GM12891 (cell line): ENCODE data around the gene SDK1.

Experiments
- POLR2A ChIP-seq: IDR thresholded peaks from 2 replicates; pipeline ENCODE4 v1.6.1; 2011; ENCODE audit warnings: low read depth, low read length, control low read depth
- POLR2AphosphoS5 ChIP-seq: IDR thresholded peaks from 2 replicates; pipeline ENCODE4 v1.6.1; 2011; ENCODE audit warnings: low read depth, low read length, control low read depth

DNA sequence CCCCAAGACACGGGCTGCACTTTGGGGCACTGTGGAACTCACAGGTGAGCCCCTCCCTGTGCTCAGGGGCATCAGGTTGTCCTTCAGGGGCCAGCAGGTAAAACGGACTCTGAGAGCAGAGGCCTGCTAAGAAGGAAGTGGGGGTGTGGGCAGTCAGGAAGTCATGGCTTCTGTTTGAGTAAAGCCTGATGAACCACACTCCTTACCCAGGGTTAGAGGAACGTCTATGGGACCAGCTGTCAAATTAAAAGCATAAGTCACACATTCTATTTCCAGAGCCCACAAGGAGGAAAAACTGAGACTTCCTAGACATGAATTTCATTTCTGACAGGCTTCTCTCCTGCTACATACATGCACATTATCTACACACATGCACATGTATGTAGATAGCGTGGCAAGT, 616.4 kb downstream of the SDK1 start:
- TF ChIP-seq POLR2AphosphoS5 (no peak), POLR2A (no peak)
